DOHH2 (cell line): ENCODE data around the gene SLC3A2.

Source experiments
- EZH2phosphoT487 ChIP-seq: fragments of 200-600 bp; sonication (generic); IDR thresholded peaks from 2 replicates; pipeline ENCODE4 v1.6.1; 2017; ENCODE audit warnings: borderline replicate concordance, mild to moderate bottlenecking, antibody characterized with exemption, low read length, moderate library complexity, mixed read lengths
- TF ChIP-seq, protein P1 (sequence below): fragments of 200-600 bp; sonication (generic); IDR thresholded peaks from one replicate; pipeline ENCODE4 v1.5.1; 2014; ENCODE audit warnings: antibody characterized with exemption, mild to moderate bottlenecking, low read depth, low read length; ENCODE audit not compliant: poor library complexity, severe bottlenecking

DNA sequence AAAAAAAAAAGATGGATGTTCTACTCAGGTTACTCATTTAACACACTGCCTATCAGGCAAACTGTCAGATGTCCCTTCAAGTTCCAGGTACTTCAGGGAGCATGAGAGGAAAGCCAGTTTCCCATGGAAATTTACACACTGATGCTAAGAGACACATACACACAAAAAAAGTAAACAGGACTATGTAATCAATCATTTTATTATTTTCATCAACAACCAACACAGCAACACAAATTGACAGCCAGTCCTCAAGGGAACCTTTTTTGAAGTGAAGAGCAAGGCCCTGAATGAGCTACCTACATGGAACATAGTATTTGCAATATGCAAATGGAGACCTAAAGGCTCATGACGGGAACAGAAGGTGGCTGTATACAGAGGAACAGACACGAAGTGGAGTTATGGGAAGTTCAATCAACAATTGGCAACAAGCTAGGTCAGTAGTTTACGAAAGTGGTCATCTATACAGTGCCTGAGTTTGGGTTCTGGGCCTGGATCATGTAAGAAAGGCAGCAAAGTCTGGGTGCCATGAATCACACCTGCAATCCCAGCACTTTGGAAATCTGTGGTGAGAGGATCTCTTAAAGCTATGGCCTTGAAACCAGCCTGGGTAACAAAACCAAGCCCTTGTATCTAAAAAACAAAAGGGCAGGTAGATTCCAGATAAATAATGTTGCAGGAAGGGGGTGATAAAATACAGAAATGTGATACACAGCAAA, 28.7 kb upstream of the SLC3A2 start:
- TF ChIP-seq, protein P1, sequence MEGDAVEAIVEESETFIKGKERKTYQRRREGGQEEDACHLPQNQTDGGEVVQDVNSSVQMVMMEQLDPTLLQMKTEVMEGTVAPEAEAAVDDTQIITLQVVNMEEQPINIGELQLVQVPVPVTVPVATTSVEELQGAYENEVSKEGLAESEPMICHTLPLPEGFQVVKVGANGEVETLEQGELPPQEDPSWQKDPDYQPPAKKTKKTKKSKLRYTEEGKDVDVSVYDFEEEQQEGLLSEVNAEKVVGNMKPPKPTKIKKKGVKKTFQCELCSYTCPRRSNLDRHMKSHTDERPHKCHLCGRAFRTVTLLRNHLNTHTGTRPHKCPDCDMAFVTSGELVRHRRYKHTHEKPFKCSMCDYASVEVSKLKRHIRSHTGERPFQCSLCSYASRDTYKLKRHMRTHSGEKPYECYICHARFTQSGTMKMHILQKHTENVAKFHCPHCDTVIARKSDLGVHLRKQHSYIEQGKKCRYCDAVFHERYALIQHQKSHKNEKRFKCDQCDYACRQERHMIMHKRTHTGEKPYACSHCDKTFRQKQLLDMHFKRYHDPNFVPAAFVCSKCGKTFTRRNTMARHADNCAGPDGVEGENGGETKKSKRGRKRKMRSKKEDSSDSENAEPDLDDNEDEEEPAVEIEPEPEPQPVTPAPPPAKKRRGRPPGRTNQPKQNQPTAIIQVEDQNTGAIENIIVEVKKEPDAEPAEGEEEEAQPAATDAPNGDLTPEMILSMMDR = no peak
- TF ChIP-seq EZH2phosphoT487 = no peak
